T-helper 1 cell (primary cell): ENCODE data around the gene SCN1B.
A peak's percentile ranks its signal among the peaks of the same experiment; 100 is the strongest.
"Not testable (repeated sequence)": the region's sequence is repeated elsewhere in the genome, so short reads cannot be mapped to it uniquely, and the experiment has no call there.

Experiments used
- DNase-seq, 5 donors: peaks; one replicate each; pipeline ENCODE4 v3.0.0-alpha.2; 2012 to 2020
- total RNA-seq, 4 donors: gene quantifications; one replicate each; lab custom pipeline; 2026; lab: John Stamatoyannopoulos, UW

SCN1B gene
- total RNA-seq, result 0.93 to 4.3 (median 1.8) reads per million in 4 donors

- DNase-seq, result peak in 2 of 5 donors; percentile 45 to 48
Observed at GRCh38 chr19:35030257-35031071, at the start of gene SCN1B. SCN1B (plus strand) TSS chr19:35030470; CDS start chr19:35030821, 351 bp downstream.

- no peak for DNase-seq
Observed at GRCh38 chr19:34982275-34982674, 48.0 kb upstream of the SCN1B start.

DNA sequence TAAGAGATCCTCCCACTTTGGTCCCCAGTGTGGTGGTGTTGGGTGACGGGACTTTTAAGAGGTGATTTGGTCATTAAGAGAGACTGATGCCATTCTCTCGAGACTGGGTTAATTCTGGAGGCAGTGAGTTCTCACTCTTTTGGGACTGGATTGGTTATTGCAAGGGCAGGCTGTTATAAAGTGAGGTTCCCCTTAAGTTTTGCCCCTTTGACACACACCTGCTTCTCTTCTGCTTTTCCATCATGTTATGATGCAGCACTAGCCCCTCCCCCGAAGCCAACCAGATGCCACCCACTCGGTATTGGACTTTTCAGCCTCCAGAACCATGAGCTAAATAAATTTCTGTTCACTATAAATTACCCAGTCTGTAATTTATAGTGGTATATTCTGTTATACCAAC, 46.5 kb upstream of the SCN1B start:
- no peak for DNase-seq

GRCh38 chr19:34984287-34984686, 46.0 kb upstream of the SCN1B start:
- DNase-seq, result no peak

- peak in 1 of 5 donors; percentile 49 for DNase-seq
Observed at GRCh38 chr19:34985249-34986022, 44.8 kb upstream of the SCN1B start.

DNA sequence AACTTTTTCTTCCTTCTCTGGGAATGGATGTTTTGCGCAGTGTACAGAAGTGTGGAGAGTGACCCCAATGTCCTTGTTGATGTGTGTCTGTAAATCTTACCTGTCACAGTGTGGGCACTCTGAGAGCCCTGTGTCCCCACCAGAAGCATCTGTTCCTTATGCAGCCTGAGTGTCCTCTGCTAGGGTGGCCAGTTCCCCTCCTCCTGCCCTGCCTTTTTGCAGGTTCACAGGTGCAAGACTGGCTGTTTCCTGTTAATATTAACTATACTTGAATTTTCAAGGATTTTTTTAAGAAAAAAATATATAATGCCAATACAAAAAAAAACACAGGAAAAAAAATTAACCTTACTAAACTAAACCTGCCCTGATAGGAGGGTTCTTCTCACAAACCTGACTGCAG, 42.2 kb upstream of the SCN1B start:
- DNase-seq, result no peak

- no peak for DNase-seq
Observed at GRCh38 chr19:34989298-34989697, 41.0 kb upstream of the SCN1B start.

DNA sequence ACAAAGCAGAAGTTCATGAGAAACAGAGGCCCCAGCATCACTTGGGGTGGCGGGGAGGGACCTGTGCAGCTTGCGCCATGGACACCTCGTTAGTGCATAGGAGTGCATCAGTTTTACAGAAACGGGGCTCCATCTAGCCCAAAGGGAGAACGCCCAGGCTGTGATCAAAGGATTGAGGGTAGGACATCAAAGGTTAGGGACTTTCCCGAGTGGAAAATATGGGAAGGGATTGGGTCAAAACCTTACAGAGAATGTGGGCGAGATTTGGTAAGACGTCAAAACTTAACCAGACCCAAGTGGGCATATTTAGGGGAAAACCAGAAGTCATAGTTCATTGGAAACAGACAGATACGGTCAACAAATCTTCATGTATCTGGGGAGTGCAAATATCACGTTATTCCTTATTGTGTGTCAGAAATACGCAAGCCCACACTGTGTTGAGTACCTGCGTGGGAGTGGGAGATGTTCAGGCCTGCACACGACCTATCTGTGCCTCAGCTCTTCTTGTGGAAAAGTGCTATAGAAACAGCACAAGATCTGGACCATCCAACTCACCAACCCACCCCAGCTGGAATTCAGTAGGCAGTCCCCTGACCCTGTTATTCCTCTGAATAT, 39.6 kb upstream of the SCN1B start:
- DNase-seq, result no peak

DNA sequence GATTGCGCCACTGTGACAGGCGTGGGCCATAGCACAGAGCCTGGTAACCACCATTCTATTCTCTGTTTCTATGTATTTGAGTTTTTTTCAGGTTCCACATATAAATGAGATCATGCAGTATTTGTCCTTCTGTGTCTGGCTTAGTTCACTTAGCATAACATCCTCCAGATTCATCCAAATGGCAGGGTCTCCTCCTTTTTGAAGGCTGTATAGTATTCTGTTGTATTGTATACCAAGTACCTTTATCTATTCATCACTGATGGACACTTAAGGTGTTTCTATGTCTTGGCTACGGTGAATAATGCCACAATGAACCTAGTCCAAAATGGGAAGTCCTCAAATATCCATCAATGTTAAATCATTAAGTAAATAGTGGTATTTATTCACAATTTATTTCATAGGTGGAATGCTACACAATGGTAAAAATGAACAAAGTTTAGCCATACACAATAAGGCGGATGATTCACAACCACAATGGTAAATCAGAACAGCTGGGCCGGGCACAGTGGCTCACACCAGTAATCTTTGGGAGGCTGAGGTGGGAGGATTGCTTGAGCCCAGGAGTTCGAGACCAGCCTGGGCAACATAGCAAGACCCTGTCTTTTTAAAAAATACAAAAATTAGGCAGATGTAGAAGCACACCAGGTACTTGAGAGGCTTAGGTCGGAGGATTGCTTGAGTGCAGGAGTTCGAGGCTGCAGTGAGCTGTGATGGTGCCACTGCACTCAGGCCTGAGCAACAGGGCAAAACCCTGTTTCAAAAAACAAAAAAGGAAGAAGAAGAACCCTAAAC, 38.5 kb upstream of the SCN1B start:
- DNase-seq, result no peak

DNA sequence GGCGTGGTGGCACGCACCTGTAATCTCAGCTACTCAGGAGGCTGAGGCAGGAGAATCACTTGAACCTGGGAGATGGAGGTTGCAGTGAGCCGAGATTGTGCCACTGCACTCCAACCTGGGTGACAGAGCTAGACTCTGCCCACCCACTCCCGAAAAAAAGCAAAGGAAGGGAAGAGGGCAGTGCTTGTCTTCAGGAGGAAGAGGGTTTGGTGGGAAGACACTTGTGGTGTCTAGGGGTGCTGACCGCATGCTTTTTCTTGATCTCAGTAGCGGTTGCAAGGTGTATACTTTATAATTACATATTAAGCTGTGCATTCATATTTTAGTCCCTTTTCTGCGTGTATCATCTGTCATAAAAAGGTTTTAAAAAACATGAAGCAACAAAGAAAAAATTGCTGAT, 37.7 kb upstream of the SCN1B start:
- not testable (repeated sequence) for DNase-seq

- no peak for DNase-seq
Observed at GRCh38 chr19:34994286-34994642, 36.0 kb upstream of the SCN1B start.

- no peak for DNase-seq
Observed at GRCh38 chr19:34994643-34995541, 35.4 kb upstream of the SCN1B start.

DNA sequence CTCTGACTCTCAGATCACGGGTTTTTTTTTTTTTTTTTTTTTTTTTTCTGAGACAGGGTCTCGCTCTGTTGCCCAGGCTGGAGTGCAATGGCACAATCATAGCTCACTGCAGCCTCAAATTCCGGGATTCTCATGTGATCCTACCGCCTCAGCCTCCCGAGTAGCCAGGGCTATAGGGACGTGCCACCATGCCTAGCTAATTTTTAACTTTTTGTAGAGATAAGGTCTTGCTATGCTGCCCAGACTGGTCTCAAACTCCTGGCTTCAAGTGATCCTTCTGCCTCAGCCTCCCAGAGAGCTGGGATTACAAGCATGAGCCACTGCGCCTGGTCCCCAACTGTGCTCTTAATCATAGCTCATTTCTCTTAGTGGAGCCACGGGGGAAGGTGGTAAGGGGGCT, 34.7 kb upstream of the SCN1B start:
- no peak for DNase-seq

- no peak for DNase-seq
Observed at GRCh38 chr19:34997071-34997617, 33.1 kb upstream of the SCN1B start.

- not testable (repeated sequence) for DNase-seq
Observed at GRCh38 chr19:34998224-34998623, 32.0 kb upstream of the SCN1B start.

GRCh38 chr19:34998777-34999497, 31.3 kb upstream of the SCN1B start:
- no peak for DNase-seq

DNA sequence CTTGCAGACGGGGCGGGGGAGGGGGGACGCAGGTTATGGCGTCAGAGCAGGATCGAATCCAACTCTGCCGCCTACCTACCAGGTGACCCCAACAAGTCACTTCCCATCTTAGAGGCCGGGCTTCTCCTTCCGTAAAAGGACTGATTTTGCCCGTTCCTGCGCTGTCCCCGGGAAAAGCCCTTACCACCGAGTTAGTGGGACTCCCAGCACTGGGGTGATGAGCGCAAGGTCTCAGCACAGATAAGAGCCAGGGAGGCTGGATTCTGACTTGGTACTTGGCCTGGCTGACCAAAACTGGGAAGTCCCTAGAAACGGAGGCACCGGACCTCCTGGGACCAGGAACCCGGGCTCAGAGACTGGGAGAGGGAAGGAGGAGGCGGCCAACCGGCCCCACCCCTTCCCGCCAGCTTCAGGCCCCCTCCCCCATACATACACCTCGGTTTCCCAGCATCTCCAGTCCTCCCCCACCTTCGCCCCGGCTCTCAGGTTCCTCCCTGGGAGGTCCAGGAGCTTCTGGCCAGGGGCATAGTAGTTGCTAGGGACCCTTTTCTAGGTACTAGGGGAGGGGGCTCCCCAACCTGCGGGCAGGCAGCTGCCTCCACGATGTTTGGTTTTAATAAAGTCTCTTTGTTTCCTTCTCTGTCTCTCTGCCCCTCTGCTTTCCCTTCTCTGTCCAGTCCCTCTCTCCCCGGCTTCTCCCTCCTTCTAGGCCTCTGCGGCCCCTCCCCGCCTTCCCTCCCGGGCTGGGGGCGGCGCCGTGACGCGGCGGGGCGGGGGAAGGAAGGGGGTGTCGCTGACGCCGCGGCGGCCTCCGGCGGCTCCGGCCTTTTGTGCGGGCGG, 30.6 kb upstream of the SCN1B start, which contains the start of gene GRAMD1A:
TSS of gene GRAMD1A (plus strand) at position 826 of the 840 bp plus-strand sequence. CDS start 156 bp downstream, outside the sequence.
- DNase-seq, result peak; percentile 42 to 76 (median 46)

- no peak for DNase-seq
Observed at GRCh38 chr19:35000338-35000646, 30.0 kb upstream of the SCN1B start.
